Measurements from ENCODE around the gene ZNF446. TPM values are rescaled to one million over a fixed set of nuclear protein-coding genes. Genes with fewer than 3 reads are reported as not detected.
"Not testable (repeated sequence)": the region's sequence is repeated elsewhere in the genome, so short reads cannot be mapped to it uniquely, and the experiment has no call there.

ZNF446 gene
- total and polyA plus RNA-seq, 7 experiments from 2014 or later, result 3.2 to 20.0 (median 13.9) TPM

DNA sequence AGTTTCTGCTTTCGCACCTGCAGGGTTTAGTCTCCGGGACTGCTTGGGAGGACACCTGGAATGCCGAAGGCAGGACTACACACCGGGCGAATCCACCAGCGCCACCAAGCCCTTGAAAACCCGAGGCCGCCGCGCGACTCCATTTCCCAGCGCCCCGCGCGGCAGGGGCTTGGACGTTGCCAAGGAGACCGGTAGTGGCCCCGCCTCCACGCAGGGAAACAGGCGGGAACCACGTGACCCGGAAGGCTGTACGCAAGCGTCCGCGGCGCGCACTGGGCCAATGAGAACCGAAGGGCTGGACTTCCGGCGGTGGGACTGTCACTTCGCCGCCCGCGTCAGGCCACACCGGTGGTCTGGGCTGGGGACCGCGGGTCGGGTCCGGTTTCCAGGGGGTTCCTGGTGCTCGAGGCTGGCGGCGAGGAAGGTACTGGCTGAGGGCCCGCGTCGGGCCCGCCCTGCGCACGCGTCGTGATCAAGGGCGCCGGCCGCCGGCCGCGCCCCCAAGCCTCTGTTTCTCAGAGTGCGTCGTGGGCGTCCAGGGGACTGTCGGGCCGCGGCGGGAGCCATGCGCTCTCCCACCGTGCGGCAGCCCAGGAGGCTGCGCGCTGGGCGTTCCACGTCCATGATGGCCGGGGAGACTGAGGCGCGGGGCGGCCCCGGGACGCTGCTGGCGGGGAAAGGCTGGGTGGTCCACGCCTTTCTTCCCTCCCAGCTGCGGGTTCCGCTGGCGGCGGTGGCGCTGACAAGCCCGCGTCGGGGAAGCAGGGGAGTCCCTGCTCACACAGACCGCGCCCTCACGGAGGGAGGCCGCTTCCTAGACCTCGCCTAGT, 9.2 kb upstream of the ZNF446 start, which contains the start of gene ZNF324:
Gene ZNF324 (plus strand): TSS at position 321 of the 830 bp plus-strand sequence. CDS start 2,106 bp downstream, outside the sequence.
- Mint-ChIP-seq H3K9me3 (peaks cover 0 to 1% (median 0%) of the 10 kb centered on the region in 11 donors), H3K27ac (peak within 1 kb of the TSS in 8 of 9 donors; percentile 67 to 91 (median 85)), H3K27me3 (peaks cover 0 to 3% (median 0%) of the 10 kb centered on the region in 5 donors), H3K36me3 (peaks cover 0 to 5% (median 0%) of the 10 kb centered on the region in 5 donors), H3K4me3 (peak within 1 kb of the TSS; percentile 80 to 89 (median 86)), H3K4me1 (peaks cover 14 to 27% (median 22%) of the 10 kb centered on the region in 7 donors)
- peak within 1 kb of the TSS; percentile 99 for H3K27ac ChIP-seq (ENCODE audit: low read depth, low read length)
- CTCF ChIA-PET, result interaction anchor here (0.6 kb wide), 1 partner anchor 89 kb away, joined by 3 read pairs; no protein-coding TSS in a partner anchor
- H3K27me3 ChIP-seq (ENCODE audit: control insufficient read depth in 2 of 2, insufficient read depth in 2 of 2, low read length in 2 of 2), result no peaks in the 10 kb centered on the region
- peaks cover 0 to 30% (median 0%) of the 10 kb centered on the region in 3 experiments for H3K36me3 ChIP-seq (ENCODE audit: control insufficient read depth in 2 of 3, insufficient read depth in 3 of 3, low read length in 3 of 3)
- intact Hi-C loops (cut with micrococcal nuclease), result loop anchor here (1.0 to 2.0 kb wide), 19 partner anchors 8 to 285 kb away; partner anchors contain the start of genes ERVK3-1 (in 2 of the 2), ZNF132 (in 2 of the 2), ZNF324B (in 2 of the 2) and ZNF497 (in 2 of the 2)
- H3K9me3 ChIP-seq (ENCODE audit: control insufficient read depth in 2 of 3, low read length in 3 of 3), result no peaks in the 10 kb centered on the region
- H3K4me1 ChIP-seq (ENCODE audit: control insufficient read depth in 2 of 2, insufficient read depth in 2 of 2, low read length in 2 of 2), result peaks cover 7 to 11% of the 10 kb centered on the region in 2 donors
- POLR2A ChIA-PET, result interaction anchor here (1.7 kb wide), 2 partner anchors 104 to 284 kb away, joined by 5 to 6 read pairs; partner anchors contain the start of genes ZNF274 and ZNF497
- ATAC-seq (peak; percentile 98), DNase-seq (peak; percentile 92 to 97 (median 95))
- peak within 1 kb of the TSS; percentile 92 for H3K4me3 ChIP-seq (ENCODE audit: low read length)

DNA sequence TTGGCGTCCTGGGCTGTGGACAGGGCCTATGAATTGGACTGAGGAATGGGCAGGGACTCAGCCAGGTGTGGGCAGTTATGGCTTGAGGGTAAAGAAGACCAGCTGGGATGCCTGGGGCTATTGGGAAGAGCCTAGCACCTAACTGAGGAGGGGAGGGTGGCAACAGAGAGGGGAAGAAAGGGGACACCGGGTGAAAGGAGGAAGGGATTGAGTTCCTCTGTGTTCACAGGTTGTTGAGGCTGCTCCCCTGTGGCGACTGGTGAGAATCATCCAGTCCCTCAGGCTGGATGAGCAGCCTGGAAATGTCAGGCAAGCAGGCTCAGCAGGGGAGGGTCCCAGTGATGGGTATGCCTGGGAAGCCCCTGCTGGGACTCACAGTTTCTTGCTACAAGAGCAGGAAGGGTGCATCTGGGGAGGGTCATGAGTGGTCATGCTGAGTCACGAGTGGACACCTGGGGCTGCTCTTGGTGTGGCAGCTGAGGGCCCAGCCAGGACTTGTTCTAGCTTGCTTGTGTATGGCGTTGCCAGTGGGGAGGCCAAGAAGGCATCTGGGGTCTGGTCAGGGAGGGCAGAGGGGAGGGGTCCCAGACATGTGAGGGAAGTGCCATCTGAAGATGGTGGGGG, 7.8 kb upstream of the ZNF446 start:
- peaks cover 7 to 11% of the 10 kb centered on the region in 2 donors for H3K4me1 ChIP-seq (ENCODE audit: control insufficient read depth in 2 of 2, insufficient read depth in 2 of 2, low read length in 2 of 2)
- peaks cover 0 to 1% (median 0%) of the 10 kb centered on the region in 11 donors for H3K9me3 Mint-ChIP-seq
- peaks cover 0 to 40% (median 0%) of the 10 kb centered on the region in 3 experiments for H3K36me3 ChIP-seq (ENCODE audit: control insufficient read depth in 2 of 3, insufficient read depth in 3 of 3, low read length in 3 of 3)
- intact Hi-C loops (cut with micrococcal nuclease), result no loop called here
- H3K27me3 ChIP-seq (ENCODE audit: control insufficient read depth in 2 of 2, insufficient read depth in 2 of 2, low read length in 2 of 2), result no peaks in the 10 kb centered on the region
- H3K36me3 Mint-ChIP-seq, result peaks cover 0 to 5% (median 0%) of the 10 kb centered on the region in 5 donors
- DNase-seq, result no peak
- ChIA-PET CTCF (no interaction called here), POLR2A (no interaction called here)
- H3K27ac Mint-ChIP-seq, result peak overlapping the region in 8 of 9 donors; percentile 23 to 77 (median 49)
- peak overlapping the region; percentile 44 to 88 (median 85) for H3K4me3 Mint-ChIP-seq
- H3K4me1 Mint-ChIP-seq, result peaks cover 14 to 27% (median 22%) of the 10 kb centered on the region in 7 donors
- ATAC-seq, result no peak
- H3K9me3 ChIP-seq (ENCODE audit: control insufficient read depth in 2 of 3, low read length in 3 of 3), result no peaks in the 10 kb centered on the region
- no peak overlapping the region for H3K27ac ChIP-seq (ENCODE audit: low read depth, low read length)
- H3K27me3 Mint-ChIP-seq, result peaks cover 0 to 3% (median 0%) of the 10 kb centered on the region in 5 donors
- H3K4me3 ChIP-seq (ENCODE audit: low read length), result no peak overlapping the region

DNA sequence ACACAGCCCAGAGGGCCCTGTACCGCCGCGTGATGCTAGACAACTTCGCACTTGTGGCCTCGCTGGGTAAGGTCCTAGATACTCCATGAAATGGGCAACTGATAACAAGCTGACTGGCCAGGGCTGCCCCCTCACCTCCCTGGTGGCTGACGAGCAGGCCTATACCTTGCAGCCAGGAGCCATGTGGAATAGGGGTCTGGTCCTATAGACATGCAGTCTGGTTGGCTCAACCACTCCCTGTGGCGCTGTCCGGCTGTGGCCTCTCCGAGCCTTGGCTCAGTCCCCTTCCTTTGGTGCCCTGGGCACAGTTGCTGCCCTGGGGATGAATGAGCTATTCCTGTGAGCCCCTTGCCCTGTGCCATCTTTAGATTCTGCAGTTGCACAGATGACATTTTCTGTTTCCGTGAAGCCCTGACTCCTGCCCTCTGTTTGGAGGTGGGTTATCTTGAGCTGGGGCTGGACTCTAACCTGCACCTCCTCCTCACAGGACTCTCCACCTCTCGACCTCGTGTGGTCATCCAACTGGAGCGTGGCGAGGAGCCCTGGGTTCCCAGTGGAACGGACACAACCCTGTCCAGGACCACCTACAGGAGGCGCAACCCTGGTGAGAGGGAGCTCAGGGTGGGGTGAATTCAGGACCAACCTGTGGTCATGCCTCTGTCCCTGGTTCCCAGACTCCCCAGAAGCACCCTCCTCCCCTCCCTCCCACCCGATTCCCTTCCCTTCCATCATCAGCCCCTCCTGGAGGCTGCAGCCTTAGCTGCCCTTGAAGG, 6.7 kb upstream of the ZNF446 start:
- peaks cover 14 to 33% (median 24%) of the 10 kb centered on the region in 7 donors for H3K4me1 Mint-ChIP-seq
- ChIA-PET POLR2A (interaction anchor here (0.6 kb wide), 1 partner anchor 81 kb away, joined by 3 read pairs; no protein-coding TSS in a partner anchor), CTCF (no interaction called here)
- peak overlapping the region in 1 of 9 donors; percentile 48 for H3K27ac Mint-ChIP-seq
- Histone ChIP-seq H3K4me1 (ENCODE audit: control insufficient read depth in 2 of 2, insufficient read depth in 2 of 2, low read length in 2 of 2) (peaks cover 7 to 11% of the 10 kb centered on the region in 2 donors), H3K27ac (ENCODE audit: low read depth, low read length) (no peak overlapping the region), H3K36me3 (ENCODE audit: control insufficient read depth in 2 of 3, insufficient read depth in 3 of 3, low read length in 3 of 3) (peaks cover 0 to 40% (median 0%) of the 10 kb centered on the region in 3 experiments), H3K9me3 (ENCODE audit: control insufficient read depth in 2 of 3, low read length in 3 of 3) (no peaks in the 10 kb centered on the region), H3K27me3 (ENCODE audit: control insufficient read depth in 2 of 2, insufficient read depth in 2 of 2, low read length in 2 of 2) (no peaks in the 10 kb centered on the region), H3K4me3 (ENCODE audit: low read length) (no peak overlapping the region)
- no peak for ATAC-seq
- peaks cover 0 to 1% (median 0%) of the 10 kb centered on the region in 11 donors for H3K9me3 Mint-ChIP-seq
- H3K36me3 Mint-ChIP-seq, result peaks cover 0 to 5% (median 0%) of the 10 kb centered on the region in 5 donors
- peaks cover 0 to 3% (median 0%) of the 10 kb centered on the region in 5 donors for H3K27me3 Mint-ChIP-seq
- peak overlapping the region; percentile 14 to 88 (median 83) for H3K4me3 Mint-ChIP-seq
- DNase-seq, result no peak
- intact Hi-C loops (cut with micrococcal nuclease), result no loop called here

DNA sequence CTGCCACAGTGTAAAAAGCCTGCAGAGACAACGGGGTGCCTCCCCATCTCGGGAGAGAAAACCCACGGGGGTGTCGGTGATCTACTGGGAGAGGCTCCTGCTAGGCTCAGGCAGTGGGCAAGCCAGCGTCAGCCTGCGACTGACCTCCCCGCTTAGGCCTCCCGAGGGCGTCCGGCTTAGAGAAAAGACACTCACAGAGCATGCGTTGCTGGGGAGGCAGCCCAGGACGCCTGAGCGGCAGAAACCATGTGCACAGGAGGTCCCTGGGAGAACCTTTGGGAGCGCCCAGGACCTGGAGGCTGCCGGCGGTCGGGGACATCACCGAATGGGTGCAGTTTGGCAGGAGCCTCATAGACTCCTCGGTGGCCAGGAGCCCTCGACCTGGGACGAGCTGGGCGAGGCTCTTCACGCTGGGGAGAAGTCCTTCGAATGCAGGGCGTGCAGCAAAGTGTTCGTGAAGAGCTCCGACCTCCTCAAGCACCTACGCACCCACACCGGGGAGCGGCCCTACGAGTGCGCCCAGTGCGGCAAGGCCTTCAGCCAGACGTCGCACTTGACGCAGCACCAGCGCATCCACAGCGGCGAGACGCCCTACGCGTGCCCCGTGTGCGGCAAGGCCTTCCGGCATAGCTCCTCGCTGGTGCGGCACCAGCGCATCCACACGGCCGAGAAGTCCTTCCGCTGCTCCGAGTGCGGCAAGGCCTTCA, 5.2 kb upstream of the ZNF446 start:
- ATAC-seq; H3K9me3 Mint-ChIP-seq; CTCF ChIA-PET; DNase-seq; H3K27ac ChIP-seq (ENCODE audit: low read depth, low read length); POLR2A ChIA-PET; H3K36me3 Mint-ChIP-seq; H3K4me3 ChIP-seq (ENCODE audit: low read length); H3K9me3 ChIP-seq (ENCODE audit: control insufficient read depth in 2 of 3, low read length in 3 of 3); H3K27me3 ChIP-seq (ENCODE audit: control insufficient read depth in 2 of 2, insufficient read depth in 2 of 2, low read length in 2 of 2); intact Hi-C loops (cut with micrococcal nuclease); H3K27me3 Mint-ChIP-seq: not testable (repeated sequence)
- H3K4me1 ChIP-seq (ENCODE audit: control insufficient read depth in 2 of 2, insufficient read depth in 2 of 2, low read length in 2 of 2), result peaks cover 13 to 19% of the 10 kb centered on the region in 2 donors
- H3K36me3 ChIP-seq (ENCODE audit: control insufficient read depth in 2 of 3, insufficient read depth in 3 of 3, low read length in 3 of 3), result peaks cover 0 to 40% (median 0%) of the 10 kb centered on the region in 3 experiments
- Mint-ChIP-seq H3K27ac (peak overlapping the region in 1 of 9 donors; percentile 2), H3K4me1 (peaks cover 14 to 46% (median 33%) of the 10 kb centered on the region in 7 donors), H3K4me3 (peak overlapping the region in 1 of 10 donors; percentile 33)

DNA sequence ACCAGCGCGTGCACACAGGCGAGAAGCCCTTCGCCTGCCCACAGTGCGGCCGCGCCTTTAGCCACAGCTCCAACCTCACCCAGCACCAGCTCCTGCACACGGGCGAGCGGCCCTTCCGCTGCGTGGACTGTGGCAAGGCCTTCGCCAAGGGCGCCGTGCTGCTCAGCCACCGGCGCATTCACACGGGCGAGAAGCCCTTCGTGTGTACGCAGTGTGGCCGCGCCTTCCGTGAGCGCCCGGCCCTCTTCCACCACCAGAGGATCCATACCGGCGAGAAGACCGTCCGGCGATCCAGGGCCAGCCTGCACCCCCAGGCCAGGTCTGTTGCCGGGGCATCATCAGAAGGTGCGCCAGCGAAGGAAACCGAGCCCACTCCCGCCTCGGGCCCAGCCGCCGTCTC, 4.4 kb upstream of the ZNF446 start:
- peaks cover 0 to 40% (median 0%) of the 10 kb centered on the region in 3 experiments for H3K36me3 ChIP-seq (ENCODE audit: control insufficient read depth in 2 of 3, insufficient read depth in 3 of 3, low read length in 3 of 3)
- Mint-ChIP-seq H3K9me3 (peaks cover 0 to 1% (median 0%) of the 10 kb centered on the region in 11 donors), H3K36me3 (peaks cover 0 to 5% (median 0%) of the 10 kb centered on the region in 5 donors), H3K27me3 (no peaks in the 10 kb centered on the region), H3K4me3 (no peak overlapping the region), H3K27ac (no peak overlapping the region), H3K4me1 (peaks cover 16 to 47% (median 31%) of the 10 kb centered on the region in 7 donors)
- H3K4me1 ChIP-seq (ENCODE audit: control insufficient read depth in 2 of 2, insufficient read depth in 2 of 2, low read length in 2 of 2), result peaks cover 18 to 21% of the 10 kb centered on the region in 2 donors
- H3K27me3 ChIP-seq (ENCODE audit: control insufficient read depth in 2 of 2, insufficient read depth in 2 of 2, low read length in 2 of 2), result no peaks in the 10 kb centered on the region
- ATAC-seq (no peak), DNase-seq (no peak)
- H3K9me3 ChIP-seq (ENCODE audit: control insufficient read depth in 2 of 3, low read length in 3 of 3), result no peaks in the 10 kb centered on the region
- H3K4me3 ChIP-seq (ENCODE audit: low read length), result no peak overlapping the region
- CTCF ChIA-PET, result no interaction called here
- H3K27ac ChIP-seq (ENCODE audit: low read depth, low read length), result no peak overlapping the region
- intact Hi-C loops (cut with micrococcal nuclease), result no loop called here
- POLR2A ChIA-PET, result no interaction called here
